Right forelimb (tissue), 1 donor: ENCODE results near the gene DUSP9.
A peak's percentile ranks its signal among the peaks of the same experiment; 100 is the strongest.

Source experiments
- DNase-seq: peaks from one replicate; pipeline ENCODE4 v3.0.0-alpha.2; 2018

DUSP9 gene

GRCh38 chrX:153649915-153650782 lies 3.1 kb downstream of the DUSP9 start:
- DNase-seq, result no peak

GRCh38 chrX:153650959-153651358 lies 4.0 kb downstream of the DUSP9 start:
- no peak for DNase-seq

GRCh38 chrX:153651540-153652079 lies 4.6 kb downstream of the DUSP9 start:
- no peak for DNase-seq

GRCh38 chrX:153653556-153653955 lies 6.6 kb downstream of the DUSP9 start:
- DNase-seq, result no peak

- DNase-seq, result no peak
Measured at GRCh38 chrX:153657161-153657560, 10.2 kb downstream of the DUSP9 start.

GRCh38 chrX:153659268-153659667 lies 12.3 kb downstream of the DUSP9 start:
- DNase-seq, result no peak

- DNase-seq, result no peak
Measured at GRCh38 chrX:153662266-153662665, 15.3 kb downstream of the DUSP9 start.

- no peak for DNase-seq
Measured at GRCh38 chrX:153665726-153666306, 18.8 kb downstream of the DUSP9 start.

GRCh38 chrX:153667281-153667955 lies 20.4 kb downstream of the DUSP9 start:
- no peak for DNase-seq

- DNase-seq, result peak; percentile 86
Measured at GRCh38 chrX:153667956-153668396, 21.0 kb downstream of the DUSP9 start.

GRCh38 chrX:153668423-153669173 lies 21.6 kb downstream of the DUSP9 start:
- no peak for DNase-seq

GRCh38 chrX:153669174-153669890 lies 22.3 kb downstream of the DUSP9 start:
- no peak for DNase-seq

- no peak for DNase-seq
Measured at GRCh38 chrX:153669901-153670731, 23.1 kb downstream of the DUSP9 start.

- no peak for DNase-seq
Measured at GRCh38 chrX:153670748-153671588, 24.0 kb downstream of the DUSP9 start.

GRCh38 chrX:153671589-153672530 lies 24.9 kb downstream of the DUSP9 start:
- no peak for DNase-seq

GRCh38 chrX:153672531-153673427 lies 25.8 kb downstream of the DUSP9 start:
- DNase-seq, result no peak

GRCh38 chrX:153673428-153674218 lies 26.6 kb downstream of the DUSP9 start, which contains the start of gene PNCK:
Gene PNCK (minus strand): TSS chrX:153673813. CDS start chrX:153673076, 737 bp downstream.
- DNase-seq, result no peak
